Colonic mucosa (tissue), 4 donors: ENCODE results near the gene TMEM106C. TPM values are rescaled to one million over a fixed set of nuclear protein-coding genes. Genes with fewer than 3 reads are reported as not detected.

Source experiments
- DNase-seq: peaks from one replicate; pipeline ENCODE4 v3.0.0-alpha.2; 2020
- H3K27ac ChIP-seq: fragments of 200-600 bp; one replicate; pipeline ENCODE4 v1.8.0; 2021
- H3K27me3 ChIP-seq: fragments of 200-600 bp; one replicate; pipeline ENCODE4 v1.8.0; 2021
- H3K36me3 ChIP-seq: fragments of 200-600 bp; one replicate; pipeline ENCODE4 v1.8.0; 2021
- H3K4me1 ChIP-seq: fragments of 200-600 bp; one replicate; pipeline ENCODE4 v1.8.0; 2021; ENCODE audit warnings: mild to moderate bottlenecking
- H3K4me3 ChIP-seq: fragments of 200-600 bp; one replicate; pipeline ENCODE4 v1.8.0; 2021
- H3K9ac ChIP-seq, 2 donors: one replicate each; pipeline ENCODE4 v1.7.0; 2013; ENCODE audit warnings: control low read depth in 2 of 2, low read depth in 2 of 2, low read length in 2 of 2
- H3K9me3 ChIP-seq: fragments of 200-600 bp; one replicate; pipeline ENCODE4 v1.8.0; 2021
- intact Hi-C: fragments of 100-400 bp; cut with DNase I; formaldehyde crosslinking; loops from one replicate; pipeline ENCODE4 v1.14.1; 2022
- total RNA-seq, 2 donors: library from RNA; stranded (reverse); fragmentation: NEBNext Ultra II Directional in 1 of 2; extraction: Animal tissue kit (Norgen Biotek cat#: 25700) in 1 of 2; gene quantifications; one replicate each; pipeline ENCODE4 v1.2.1, GENCODE V29; 2021
- TF ChIP-seq, protein P1 (sequence below): fragments of 200-600 bp; IDR thresholded peaks from one replicate; pipeline ENCODE4 v1.8.0; 2022; ENCODE audit warnings: antibody characterized with exemption, mild to moderate bottlenecking
- donor health status: healthy.
- donor health status: DM: no; HTN: no; CAD: no.
- donor health status: DM: no; HTN: no; CAD: no.

The TMEM106C gene
- total RNA-seq, 2 donors from 2014 or later = 187 to 258 TPM

DNA sequence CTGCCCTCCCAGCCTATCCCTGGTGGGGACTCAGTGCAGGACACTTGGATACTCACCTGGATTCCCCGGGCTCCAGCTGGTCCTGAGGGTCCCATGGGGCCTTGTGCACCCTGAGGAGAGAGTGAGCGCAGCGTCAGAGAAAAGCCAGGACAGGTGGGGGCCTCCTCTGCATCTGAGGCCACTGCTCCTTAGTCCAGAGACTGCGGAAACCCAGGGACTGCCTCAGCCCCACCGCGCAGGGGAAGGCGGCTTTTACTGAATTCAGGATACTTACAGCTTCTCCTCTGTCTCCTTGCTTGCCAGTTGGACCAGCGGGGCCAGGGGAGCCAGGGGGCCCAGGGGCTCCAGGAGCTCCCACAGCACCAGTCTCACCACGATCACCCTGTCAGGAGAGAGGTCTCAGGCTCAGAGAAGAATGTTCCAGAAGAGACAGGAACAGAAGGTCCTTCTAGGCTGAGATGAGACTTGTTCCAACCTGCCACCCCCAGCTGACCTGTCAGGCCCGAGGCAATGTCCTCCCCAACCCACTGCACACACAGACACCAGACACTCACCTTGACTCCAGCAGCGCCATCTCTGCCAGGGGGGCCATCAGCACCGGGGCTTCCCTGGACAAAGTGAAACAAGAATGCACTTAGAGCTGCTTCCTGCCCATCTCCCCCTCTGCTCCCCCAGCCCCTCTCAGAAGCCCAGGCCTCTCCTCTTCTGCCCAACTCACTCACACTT lies 13.8 kb downstream of the TMEM106C start:
- H3K27ac ChIP-seq = no peak overlapping the region
- H3K9me3 ChIP-seq = no peaks in the 10 kb centered on the region
- TF ChIP-seq, protein P1, sequence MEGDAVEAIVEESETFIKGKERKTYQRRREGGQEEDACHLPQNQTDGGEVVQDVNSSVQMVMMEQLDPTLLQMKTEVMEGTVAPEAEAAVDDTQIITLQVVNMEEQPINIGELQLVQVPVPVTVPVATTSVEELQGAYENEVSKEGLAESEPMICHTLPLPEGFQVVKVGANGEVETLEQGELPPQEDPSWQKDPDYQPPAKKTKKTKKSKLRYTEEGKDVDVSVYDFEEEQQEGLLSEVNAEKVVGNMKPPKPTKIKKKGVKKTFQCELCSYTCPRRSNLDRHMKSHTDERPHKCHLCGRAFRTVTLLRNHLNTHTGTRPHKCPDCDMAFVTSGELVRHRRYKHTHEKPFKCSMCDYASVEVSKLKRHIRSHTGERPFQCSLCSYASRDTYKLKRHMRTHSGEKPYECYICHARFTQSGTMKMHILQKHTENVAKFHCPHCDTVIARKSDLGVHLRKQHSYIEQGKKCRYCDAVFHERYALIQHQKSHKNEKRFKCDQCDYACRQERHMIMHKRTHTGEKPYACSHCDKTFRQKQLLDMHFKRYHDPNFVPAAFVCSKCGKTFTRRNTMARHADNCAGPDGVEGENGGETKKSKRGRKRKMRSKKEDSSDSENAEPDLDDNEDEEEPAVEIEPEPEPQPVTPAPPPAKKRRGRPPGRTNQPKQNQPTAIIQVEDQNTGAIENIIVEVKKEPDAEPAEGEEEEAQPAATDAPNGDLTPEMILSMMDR = no peak
- H3K36me3 ChIP-seq = no peaks in the 10 kb centered on the region
- no peaks in the 10 kb centered on the region for H3K4me1 ChIP-seq
- no peaks in the 10 kb centered on the region for H3K27me3 ChIP-seq
- H3K4me3 ChIP-seq = no peak overlapping the region
- H3K9ac ChIP-seq = no peak overlapping the region
- intact Hi-C loops = no loop called here
- DNase-seq = no peak

DNA sequence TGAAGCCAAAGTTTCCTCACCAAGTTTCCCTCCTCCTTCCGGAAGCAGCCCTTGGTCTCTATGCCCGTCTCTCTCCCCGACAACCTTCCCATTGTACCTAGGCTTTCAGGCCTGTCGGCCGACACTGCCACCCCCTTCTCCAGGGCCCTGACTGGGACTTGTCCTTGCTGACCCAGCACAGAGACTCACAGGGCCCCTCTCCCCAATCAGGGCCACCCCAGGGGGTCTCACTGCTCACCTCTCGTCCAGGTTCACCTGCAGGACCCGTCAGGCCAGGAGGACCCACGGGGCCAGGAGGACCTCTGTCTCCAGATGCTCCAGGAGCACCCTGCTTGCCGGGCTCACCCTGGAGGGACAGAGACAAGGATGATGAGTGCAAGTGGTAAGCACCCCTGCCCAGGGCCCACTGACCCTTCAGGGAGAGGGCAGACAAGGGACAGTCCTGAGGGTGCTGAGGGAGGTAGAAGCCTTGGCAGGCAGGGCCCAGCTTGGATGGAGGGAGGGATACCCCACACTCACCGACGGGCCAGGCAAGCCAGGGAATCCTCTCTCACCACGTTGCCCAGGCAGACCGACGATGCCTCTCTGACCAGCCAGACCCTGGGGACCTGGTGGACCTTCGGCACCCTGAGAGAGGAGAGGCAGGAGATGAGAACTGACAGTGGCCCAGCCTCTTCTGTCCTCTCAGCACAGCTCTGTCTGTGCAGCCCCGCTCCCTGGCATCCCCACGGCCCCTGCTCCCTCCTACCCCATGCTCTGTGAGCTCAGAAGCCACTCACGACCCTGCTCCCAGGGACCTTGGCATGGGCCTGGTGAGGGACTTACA lies 14.6 kb downstream of the TMEM106C start:
- Histone ChIP-seq H3K27me3 (no peaks in the 10 kb centered on the region), H3K27ac (no peak overlapping the region), H3K4me1 (no peaks in the 10 kb centered on the region), H3K36me3 (no peaks in the 10 kb centered on the region), H3K9ac (no peak overlapping the region), H3K9me3 (no peaks in the 10 kb centered on the region), H3K4me3 (no peak overlapping the region)
- TF ChIP-seq, protein P1 = no peak
- no peak for DNase-seq
- intact Hi-C loops = no loop called here

DNA sequence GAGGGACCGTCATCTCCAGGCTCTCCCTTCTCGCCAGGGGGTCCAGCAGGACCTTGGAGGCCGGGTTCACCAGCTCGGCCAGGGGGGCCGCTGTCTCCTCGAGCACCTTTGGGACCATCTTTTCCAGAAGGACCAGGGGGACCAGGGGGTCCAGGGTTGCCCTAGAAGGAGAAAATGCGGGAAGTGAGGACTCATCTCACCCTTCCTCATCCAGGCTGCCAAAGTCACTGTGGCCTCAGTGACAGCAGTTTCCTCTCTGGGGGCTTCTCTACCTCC lies 15.1 kb downstream of the TMEM106C start:
- Histone ChIP-seq H3K9me3 (no peaks in the 10 kb centered on the region), H3K4me1 (no peaks in the 10 kb centered on the region), H3K27me3 (no peaks in the 10 kb centered on the region), H3K9ac (no peak overlapping the region), H3K27ac (no peak overlapping the region), H3K36me3 (no peaks in the 10 kb centered on the region), H3K4me3 (no peak overlapping the region)
- intact Hi-C loops = no loop called here
- TF ChIP-seq, protein P1 = no peak
- DNase-seq = no peak

DNA sequence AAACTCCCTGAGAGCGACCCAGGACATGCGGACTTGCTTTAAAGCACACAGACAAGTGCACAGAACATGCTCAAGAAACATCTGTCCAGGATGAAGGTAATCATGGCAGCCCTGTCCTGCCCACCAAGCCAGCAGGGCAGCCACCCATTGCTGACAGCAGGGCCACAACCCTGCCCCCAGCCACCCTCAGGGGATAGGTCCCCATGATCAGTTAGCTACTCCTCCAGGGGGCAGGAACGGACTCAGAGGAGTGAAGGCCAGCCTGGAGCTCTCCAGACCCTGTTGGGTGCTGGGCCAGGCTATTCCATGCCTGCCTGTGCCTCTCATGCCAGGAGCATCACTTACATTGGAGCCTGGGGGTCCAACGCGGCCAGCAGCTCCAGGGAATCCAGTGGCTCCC lies 15.8 kb downstream of the TMEM106C start:
- intact Hi-C loops = no loop called here
- no peaks in the 10 kb centered on the region for H3K4me1 ChIP-seq
- DNase-seq = no peak
- H3K4me3 ChIP-seq = no peak overlapping the region
- no peaks in the 10 kb centered on the region for H3K27me3 ChIP-seq
- TF ChIP-seq, protein P1 = no peak
- H3K27ac ChIP-seq = no peak overlapping the region
- no peaks in the 10 kb centered on the region for H3K36me3 ChIP-seq
- no peak overlapping the region for H3K9ac ChIP-seq
- no peaks in the 10 kb centered on the region for H3K9me3 ChIP-seq

DNA sequence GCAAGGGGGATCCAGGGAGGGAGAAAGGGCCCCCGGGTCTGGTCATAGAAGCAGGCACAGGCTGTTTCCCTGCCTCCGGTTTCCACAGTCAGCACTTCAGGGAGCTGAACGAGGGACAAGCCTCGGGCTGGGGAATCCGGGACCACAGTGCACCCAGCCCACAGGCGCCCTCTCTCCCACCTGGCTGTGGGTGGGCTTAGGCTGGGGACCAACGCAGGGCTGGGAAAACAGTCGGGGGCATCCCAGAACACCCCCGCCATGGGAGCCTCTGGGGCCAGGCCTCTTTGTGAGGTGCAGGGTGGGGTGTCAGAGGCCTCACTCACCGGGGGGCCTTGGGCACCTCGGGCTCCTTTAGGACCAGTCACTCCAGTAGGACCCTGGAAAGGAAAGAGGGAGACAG lies 16.3 kb downstream of the TMEM106C start:
- H3K4me3 ChIP-seq = no peak overlapping the region
- H3K4me1 ChIP-seq = no peaks in the 10 kb centered on the region
- no peaks in the 10 kb centered on the region for H3K9me3 ChIP-seq
- DNase-seq = no peak
- H3K27me3 ChIP-seq = no peaks in the 10 kb centered on the region
- TF ChIP-seq, protein P1 = no peak
- H3K36me3 ChIP-seq = no peaks in the 10 kb centered on the region
- intact Hi-C loops = loop anchor here (10.0 kb wide), 1 partner anchor 185 kb away; no protein-coding TSS in a partner anchor
- no peak overlapping the region for H3K9ac ChIP-seq
- H3K27ac ChIP-seq = no peak overlapping the region
